ENCODE data around the gene C6. TPM values are rescaled to one million over a fixed set of nuclear protein-coding genes. Genes with fewer than 3 reads are reported as not detected.

C6 gene
- total and polyA plus RNA-seq, 2 donors (not counting 1 experiment from before 2014, with no cell fraction given) = not detected

- DNase-seq = no peak
- ATAC-seq (ENCODE audit: low read depth) = no peak
- no peak overlapping the region for H3K4me2 ChIP-seq (replicated peaks; ENCODE audit: low read depth, low read length, poor library complexity, severe bottlenecking)
- no peaks in the 10 kb centered on the region for H3K4me1 Mint-ChIP-seq
- H3K9me3 Mint-ChIP-seq (ENCODE audit: insufficient read depth) = no peaks in the 10 kb centered on the region
- H3K27ac ChIP-seq (ENCODE audit: low read length in 2 of 2) = no peak overlapping the region
- no peaks in the 10 kb centered on the region for H3K27me3 ChIP-seq (replicated peaks in 1 of 4; ENCODE audit: control extremely low read depth in 1 of 4, control insufficient read depth in 3 of 4, insufficient read depth in 4 of 4, low read length in 3 of 4)
- H3K4me3 Mint-ChIP-seq = no peak overlapping the region
- intact Hi-C loops (cut with micrococcal nuclease) = no loop called here
- H4K20me1 ChIP-seq (ENCODE audit: control insufficient read depth, insufficient read depth, low read length, poor library complexity, severe bottlenecking) = no peaks in the 10 kb centered on the region
- ChIA-PET CTCF (no interaction called here), POLR2A (no interaction called here)
- H2AFZ ChIP-seq (ENCODE audit: insufficient read depth, low read depth, low read length, poor library complexity, severe bottlenecking) = no peak overlapping the region
- no peaks in the 10 kb centered on the region for H3K27me3 Mint-ChIP-seq
- H3K4me1 ChIP-seq (ENCODE audit: control insufficient read depth in 2 of 2, insufficient read depth in 2 of 2, low read length in 2 of 2) = no peaks in the 10 kb centered on the region
- H3K9ac ChIP-seq (ENCODE audit: low read length) = no peak overlapping the region
- no peaks in the 10 kb centered on the region for H3K36me3 ChIP-seq (replicated peaks in 1 of 2; ENCODE audit: control extremely low read depth in 1 of 2, control insufficient read depth in 1 of 2, extremely low read depth in 1 of 2, insufficient read depth in 2 of 2, low read length in 1 of 2)
- peaks cover 0 to 8% (median 0%) of the 10 kb centered on the region in 3 donors for H3K9me3 ChIP-seq (ENCODE audit: control extremely low read depth in 1 of 3, control insufficient read depth in 2 of 3, insufficient read depth in 1 of 3, low read length in 2 of 3)
- no peak overlapping the region for H3K27ac Mint-ChIP-seq
- WGBS (ENCODE audit: insufficient coverage) = no CpG with 5 or more reads among the region's 2 CpGs
- no peak for TF ChIP-seq EZH2 (IDR thresholded peaks at IDR 0.05; ENCODE audit: borderline replicate concordance, insufficient read depth, low read depth, low read length, poor library complexity, severe bottlenecking)
- TF ChIP-seq, protein P1, sequence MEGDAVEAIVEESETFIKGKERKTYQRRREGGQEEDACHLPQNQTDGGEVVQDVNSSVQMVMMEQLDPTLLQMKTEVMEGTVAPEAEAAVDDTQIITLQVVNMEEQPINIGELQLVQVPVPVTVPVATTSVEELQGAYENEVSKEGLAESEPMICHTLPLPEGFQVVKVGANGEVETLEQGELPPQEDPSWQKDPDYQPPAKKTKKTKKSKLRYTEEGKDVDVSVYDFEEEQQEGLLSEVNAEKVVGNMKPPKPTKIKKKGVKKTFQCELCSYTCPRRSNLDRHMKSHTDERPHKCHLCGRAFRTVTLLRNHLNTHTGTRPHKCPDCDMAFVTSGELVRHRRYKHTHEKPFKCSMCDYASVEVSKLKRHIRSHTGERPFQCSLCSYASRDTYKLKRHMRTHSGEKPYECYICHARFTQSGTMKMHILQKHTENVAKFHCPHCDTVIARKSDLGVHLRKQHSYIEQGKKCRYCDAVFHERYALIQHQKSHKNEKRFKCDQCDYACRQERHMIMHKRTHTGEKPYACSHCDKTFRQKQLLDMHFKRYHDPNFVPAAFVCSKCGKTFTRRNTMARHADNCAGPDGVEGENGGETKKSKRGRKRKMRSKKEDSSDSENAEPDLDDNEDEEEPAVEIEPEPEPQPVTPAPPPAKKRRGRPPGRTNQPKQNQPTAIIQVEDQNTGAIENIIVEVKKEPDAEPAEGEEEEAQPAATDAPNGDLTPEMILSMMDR (IDR thresholded peaks at IDR 0.05) = no peak
- H3K4me3 ChIP-seq (ENCODE audit: control extremely low read depth in 1 of 5, extremely low read depth in 1 of 5, insufficient read depth in 1 of 5, low read depth in 2 of 5, low read length in 4 of 5) = no peak overlapping the region
- no peaks in the 10 kb centered on the region for H3K79me2 ChIP-seq (ENCODE audit: control insufficient read depth, insufficient read depth, low read length)
These were observed 10.3 kb downstream of the C6 start for GRCh38 chr5:41203033-41203432.

- Histone ChIP-seq H4K20me1 (ENCODE audit: control insufficient read depth, insufficient read depth, low read length, poor library complexity, severe bottlenecking) (no peaks in the 10 kb centered on the region), H3K9ac (ENCODE audit: low read length) (no peak overlapping the region), H3K79me2 (ENCODE audit: control insufficient read depth, insufficient read depth, low read length) (no peaks in the 10 kb centered on the region), H3K9me3 (ENCODE audit: control extremely low read depth in 1 of 3, control insufficient read depth in 2 of 3, insufficient read depth in 1 of 3, low read length in 2 of 3) (peaks cover 0 to 8% (median 0%) of the 10 kb centered on the region in 3 donors), H3K27ac (ENCODE audit: low read length in 2 of 2) (no peak overlapping the region), H3K4me2 (replicated peaks; ENCODE audit: low read depth, low read length, poor library complexity, severe bottlenecking) (no peak overlapping the region), H3K4me3 (ENCODE audit: control extremely low read depth in 1 of 5, extremely low read depth in 1 of 5, insufficient read depth in 1 of 5, low read depth in 2 of 5, low read length in 4 of 5) (no peak overlapping the region), H2AFZ (ENCODE audit: insufficient read depth, low read depth, low read length, poor library complexity, severe bottlenecking) (no peak overlapping the region), H3K27me3 (replicated peaks in 1 of 4; ENCODE audit: control extremely low read depth in 1 of 4, control insufficient read depth in 3 of 4, insufficient read depth in 4 of 4, low read length in 3 of 4) (no peaks in the 10 kb centered on the region), H3K4me1 (ENCODE audit: control insufficient read depth in 2 of 2, insufficient read depth in 2 of 2, low read length in 2 of 2) (no peaks in the 10 kb centered on the region), H3K36me3 (replicated peaks in 1 of 2; ENCODE audit: control extremely low read depth in 1 of 2, control insufficient read depth in 1 of 2, extremely low read depth in 1 of 2, insufficient read depth in 2 of 2, low read length in 1 of 2) (no peaks in the 10 kb centered on the region)
- intact Hi-C loops (cut with micrococcal nuclease) = no loop called here
- ChIA-PET POLR2A (no interaction called here), CTCF (no interaction called here)
- ATAC-seq (ENCODE audit: low read depth) (no peak), DNase-seq (no peak)
- no CpG with 5 or more reads among the region's 1 CpG for WGBS (ENCODE audit: insufficient coverage)
- TF ChIP-seq, protein P1 (IDR thresholded peaks at IDR 0.05) = no peak
- TF ChIP-seq EZH2 (IDR thresholded peaks at IDR 0.05; ENCODE audit: borderline replicate concordance, insufficient read depth, low read depth, low read length, poor library complexity, severe bottlenecking) = no peak
- Mint-ChIP-seq H3K27me3 (no peaks in the 10 kb centered on the region), H3K9me3 (ENCODE audit: insufficient read depth) (no peaks in the 10 kb centered on the region), H3K4me1 (no peaks in the 10 kb centered on the region), H3K4me3 (no peak overlapping the region), H3K27ac (no peak overlapping the region)
These were observed 12.1 kb downstream of the C6 start for GRCh38 chr5:41201082-41201772.
